ENCODE measurements around the gene ANKDD1A.

GRCh38 chr15:64870353-64870752, 41.3 kb upstream of the ANKDD1A start:
- TF ChIP-seq ZNF274 (IDR thresholded peaks at IDR 0.05; ENCODE audit: low read depth, low read length) (no peak), YY1 (IDR thresholded peaks at IDR 0.05; ENCODE audit: insufficient read depth, insufficient read length) (no peak), SUZ12 (IDR thresholded peaks at IDR 0.05; ENCODE audit: extremely low read depth, insufficient read depth, insufficient read length) (no peak)

Data from NT2/D1 (cell line).